Peyer's patch (tissue), 4 donors: ENCODE data around the gene CDKN2C. TPM values are rescaled to one million over a fixed set of nuclear protein-coding genes. Genes with fewer than 3 reads are reported as not detected.

Source experiments
- DNase-seq, 3 donors: peaks; one replicate each; pipeline ENCODE4 v3.0.0-alpha.2; 2017 to 2019
- H3K27ac ChIP-seq, 4 donors: fragments of 200-600 bp; sonication (generic); one replicate each; pipeline ENCODE4 v1.5.1; 2016 to 2019
- H3K27me3 ChIP-seq, 2 donors: fragments of 200-600 bp; sonication (generic); one replicate each; pipeline ENCODE4 v1.5.1; 2019
- H3K36me3 ChIP-seq, 3 donors: fragments of 200-600 bp; sonication (generic); one replicate each; pipeline ENCODE4 v1.5.1; 2016 to 2019
- H3K4me1 ChIP-seq, 4 donors: fragments of 200-600 bp; sonication (generic); one replicate each; pipeline ENCODE4 v1.5.1; 2016 to 2019
- H3K4me3 ChIP-seq, 4 donors: fragments of 200-600 bp; sonication (generic); 1 replicate in 3 of 4; 2 replicates in 1 of 4; pipeline ENCODE4 v1.5.1; 2016 to 2019; ENCODE audit warnings: mild to moderate bottlenecking in 1 of 4
- H3K9me3 ChIP-seq, 4 donors: fragments of 200-600 bp; sonication (generic); one replicate each; pipeline ENCODE4 v1.5.1; 2016 to 2019; ENCODE audit warnings: mild to moderate bottlenecking in 1 of 4
- CTCF ChIP-seq, 6 experiments: fragments of 450-650 bp in 4 of 6; fragments of 200-600 bp in 2 of 6; sonication (generic) in 1 of 6; IDR thresholded peaks; one replicate each; pipeline ENCODE4 v1.5.1; 2017 to 2019; ENCODE audit warnings: antibody characterized with exemption in 6 of 6, mild to moderate bottlenecking in 3 of 6, moderate library complexity in 1 of 6
- POLR2A ChIP-seq, 2 donors: fragments of 450-650 bp; IDR thresholded peaks; one replicate each; pipeline ENCODE4 v1.5.1; 2017; ENCODE audit warnings: antibody characterized with exemption in 2 of 2, mild to moderate bottlenecking in 2 of 2, moderate library complexity in 2 of 2
- total RNA-seq, 4 donors: library from RNA; depleted of rRNA; stranded (reverse); fragments of >200 nt; gene quantifications; one replicate each; pipeline ENCODE4 v1.1.0, GENCODE V29; 2016

The CDKN2C gene
- total RNA-seq, 4 donors from 2014 or later = 5.8 to 14.5 (median 9.5) TPM

GRCh38 chr1:50983219-50983802 is 13.3 kb downstream of the CDKN2C start:
- TF ChIP-seq POLR2A (IDR thresholded peaks at IDR 0.05) (no peak), CTCF (IDR thresholded peaks at IDR 0.05) (no peak)
- no peak overlapping the region for H3K27ac ChIP-seq
- no peak for DNase-seq

GRCh38 chr1:50985094-50985493 is 15.0 kb downstream of the CDKN2C start:
- H3K27ac ChIP-seq = no peak overlapping the region

More at GRCh38 chr1:50983219-50983802, 13.3 kb downstream of the CDKN2C start:
- Histone ChIP-seq H3K27me3 (no peaks in the 10 kb centered on the region), H3K4me1 (peaks cover 0 to under 1% (median 0%) of the 10 kb centered on the region in 4 donors), H3K36me3 (no peaks in the 10 kb centered on the region), H3K4me3 (no peak overlapping the region), H3K9me3 (no peaks in the 10 kb centered on the region)

GRCh38 chr1:50986653-50987052 is 16.6 kb downstream of the CDKN2C start:
- H3K36me3 ChIP-seq = no peaks in the 10 kb centered on the region
- DNase-seq = no peak
- no peaks in the 10 kb centered on the region for H3K4me1 ChIP-seq
- no peaks in the 10 kb centered on the region for H3K27me3 ChIP-seq
- H3K9me3 ChIP-seq = no peaks in the 10 kb centered on the region
- no peak overlapping the region for H3K4me3 ChIP-seq
- TF ChIP-seq POLR2A (IDR thresholded peaks at IDR 0.05) (no peak), CTCF (IDR thresholded peaks at IDR 0.05) (no peak)
- no peak overlapping the region for H3K27ac ChIP-seq

More at GRCh38 chr1:50985094-50985493, 15.0 kb downstream of the CDKN2C start:
- TF ChIP-seq POLR2A (IDR thresholded peaks at IDR 0.05) (no peak), CTCF (IDR thresholded peaks at IDR 0.05) (no peak)
- no peak for DNase-seq
- no peaks in the 10 kb centered on the region for H3K36me3 ChIP-seq
- no peaks in the 10 kb centered on the region for H3K9me3 ChIP-seq
- no peak overlapping the region for H3K4me3 ChIP-seq
- H3K27me3 ChIP-seq = no peaks in the 10 kb centered on the region
- H3K4me1 ChIP-seq = no peaks in the 10 kb centered on the region

- DNase-seq = no peak
- TF ChIP-seq POLR2A (IDR thresholded peaks at IDR 0.05) (no peak), CTCF (IDR thresholded peaks at IDR 0.05) (no peak)
Measured at GRCh38 chr1:50989694-50990093, 19.6 kb downstream of the CDKN2C start.

GRCh38 chr1:50992532-50993318 is 22.7 kb downstream of the CDKN2C start:
- Histone ChIP-seq H3K4me3 (no peak overlapping the region), H3K36me3 (no peaks in the 10 kb centered on the region), H3K27ac (no peak overlapping the region), H3K9me3 (no peaks in the 10 kb centered on the region), H3K27me3 (no peaks in the 10 kb centered on the region), H3K4me1 (no peaks in the 10 kb centered on the region)
- no peak for TF ChIP-seq POLR2A (IDR thresholded peaks at IDR 0.05)
- DNase-seq = no peak

More at GRCh38 chr1:50989694-50990093, 19.6 kb downstream of the CDKN2C start:
- H3K27me3 ChIP-seq = no peaks in the 10 kb centered on the region
- no peak overlapping the region for H3K4me3 ChIP-seq
- no peak overlapping the region for H3K27ac ChIP-seq
- H3K9me3 ChIP-seq = no peaks in the 10 kb centered on the region
- H3K36me3 ChIP-seq = no peaks in the 10 kb centered on the region
- no peaks in the 10 kb centered on the region for H3K4me1 ChIP-seq

GRCh38 chr1:50993645-50994044 is 23.6 kb downstream of the CDKN2C start:
- Histone ChIP-seq H3K36me3 (no peaks in the 10 kb centered on the region), H3K9me3 (no peaks in the 10 kb centered on the region), H3K27ac (no peak overlapping the region), H3K27me3 (no peaks in the 10 kb centered on the region), H3K4me3 (no peak overlapping the region), H3K4me1 (no peaks in the 10 kb centered on the region)
- no peak for DNase-seq
- TF ChIP-seq CTCF (IDR thresholded peaks at IDR 0.05) (no peak), POLR2A (IDR thresholded peaks at IDR 0.05) (no peak)
